ENCODE data around the gene TNNT3. TPM values are rescaled to one million over a fixed set of nuclear protein-coding genes. Genes with fewer than 3 reads are reported as not detected.

The TNNT3 gene
- total RNA-seq, 1 experiment from 2014 or later = not detected

- Histone ChIP-seq H3K36me3 (ENCODE audit: low read depth) (no peaks in the 10 kb centered on the region), H2AFZ (no peak overlapping the region), H3K79me2 (ENCODE audit: low read depth) (no peaks in the 10 kb centered on the region), H3K4me1 (replicated peaks; ENCODE audit: insufficient read depth) (no peaks in the 10 kb centered on the region), H3K9me3 (ENCODE audit: insufficient read depth, low read depth) (no peaks in the 10 kb centered on the region), H3K27ac (no peak overlapping the region), H3K27me3 (ENCODE audit: insufficient read depth, low read depth) (peaks cover 46% of the 10 kb centered on the region), H3F3A (ENCODE audit: insufficient read depth, low read depth) (no peaks in the 10 kb centered on the region), H4K20me1 (ENCODE audit: insufficient read depth) (no peaks in the 10 kb centered on the region), H3K9me2 (ENCODE audit: insufficient read depth) (no peaks in the 10 kb centered on the region), H3K4me3 (no peak overlapping the region), H3K4me2 (no peak overlapping the region)
- no peak for TF ChIP-seq CTCF (conservative IDR thresholded peaks at IDR 0.05)
- TF ChIP-seq EZH2 (IDR thresholded peaks at IDR 0.05; ENCODE audit: low read depth) = no peak
- intact Hi-C loops (cut with micrococcal nuclease; ENCODE audit: unreplicated experiment) = no loop called here
- no peak for DNase-seq
- POLR2A ChIA-PET (ENCODE audit: unreplicated experiment) = no interaction called here
- CTCF ChIA-PET = no interaction called here
- no TSS peak for BruUV-seq (replicated peaks)
These were observed 10.0 kb upstream of the TNNT3 start for GRCh38 chr11:1909524-1909923.

- Histone ChIP-seq H3K27ac (no peak overlapping the region), H3K79me2 (ENCODE audit: low read depth) (no peaks in the 10 kb centered on the region), H3K36me3 (ENCODE audit: low read depth) (no peaks in the 10 kb centered on the region), H2AFZ (no peak overlapping the region), H3K9me3 (ENCODE audit: insufficient read depth, low read depth) (no peaks in the 10 kb centered on the region), H3F3A (ENCODE audit: insufficient read depth, low read depth) (no peaks in the 10 kb centered on the region), H3K4me3 (no peak overlapping the region), H3K27me3 (ENCODE audit: insufficient read depth, low read depth) (peaks cover 30% of the 10 kb centered on the region), H3K9me2 (ENCODE audit: insufficient read depth) (no peaks in the 10 kb centered on the region), H4K20me1 (ENCODE audit: insufficient read depth) (no peaks in the 10 kb centered on the region), H3K4me1 (replicated peaks; ENCODE audit: insufficient read depth) (no peaks in the 10 kb centered on the region), H3K4me2 (no peak overlapping the region)
- POLR2A ChIA-PET (ENCODE audit: unreplicated experiment) = no interaction called here
- DNase-seq = no peak
- TF ChIP-seq CTCF (conservative IDR thresholded peaks at IDR 0.05) (no peak), EZH2 (IDR thresholded peaks at IDR 0.05; ENCODE audit: low read depth) (no peak)
- CTCF ChIA-PET = no interaction called here
- intact Hi-C loops (cut with micrococcal nuclease; ENCODE audit: unreplicated experiment) = no loop called here
- BruUV-seq (replicated peaks) = no TSS peak
These were observed 7.1 kb upstream of the TNNT3 start for GRCh38 chr11:1912289-1912878.

GRCh38 chr11:1913271-1914060 is 6.0 kb upstream of the TNNT3 start:
- POLR2A ChIA-PET (ENCODE audit: unreplicated experiment) = no interaction called here
- DNase-seq = no peak
- no peaks in the 10 kb centered on the region for H4K20me1 ChIP-seq (ENCODE audit: insufficient read depth)
- peaks cover 25% of the 10 kb centered on the region for H3K27me3 ChIP-seq (ENCODE audit: insufficient read depth, low read depth)
- no peaks in the 10 kb centered on the region for H3K9me2 ChIP-seq (ENCODE audit: insufficient read depth)
- CTCF ChIA-PET = no interaction called here
- no peaks in the 10 kb centered on the region for H3F3A ChIP-seq (ENCODE audit: insufficient read depth, low read depth)
- H3K4me2 ChIP-seq = no peak overlapping the region
- no peak overlapping the region for H3K4me3 ChIP-seq
- no peaks in the 10 kb centered on the region for H3K4me1 ChIP-seq (replicated peaks; ENCODE audit: insufficient read depth)
- H3K36me3 ChIP-seq (ENCODE audit: low read depth) = no peaks in the 10 kb centered on the region
- H3K27ac ChIP-seq = no peak overlapping the region
- H2AFZ ChIP-seq = no peak overlapping the region
- no peaks in the 10 kb centered on the region for H3K79me2 ChIP-seq (ENCODE audit: low read depth)
- TF ChIP-seq EZH2 (IDR thresholded peaks at IDR 0.05; ENCODE audit: low read depth) (no peak), CTCF (conservative IDR thresholded peaks at IDR 0.05) (no peak)
- no TSS peak for BruUV-seq (replicated peaks)
- H3K9me3 ChIP-seq (ENCODE audit: insufficient read depth, low read depth) = no peaks in the 10 kb centered on the region
- intact Hi-C loops (cut with micrococcal nuclease; ENCODE audit: unreplicated experiment) = no loop called here
